NCI-H187 treated with DMSO at 0.1 percent for 48 hours (cell line): ENCODE data around the gene DLX3.

ENCODE experiments used
- DNase-seq: peaks from one replicate; lab custom pipeline; 2025; lab: John Stamatoyannopoulos, UW

The DLX3 gene

GRCh38 chr17:49972486-49973270, 22.3 kb downstream of the DLX3 start:
- DNase-seq, result no peak

- no peak for DNase-seq
These were observed 23.1 kb downstream of the DLX3 start for GRCh38 chr17:49971848-49972485.

- no peak for DNase-seq
These were observed 23.7 kb downstream of the DLX3 start for GRCh38 chr17:49971199-49971847.

GRCh38 chr17:49970498-49970897, 24.5 kb downstream of the DLX3 start:
- DNase-seq, result no peak

GRCh38 chr17:49969795-49970389, 25.1 kb downstream of the DLX3 start:
- no peak for DNase-seq

- DNase-seq, result no peak
These were observed 25.8 kb downstream of the DLX3 start, which contains the start of gene DLX4 for GRCh38 chr17:49969134-49969759. Gene DLX4, plus strand, starts transcription at chr17:49969190. Its CDS starts 279 bp downstream, at chr17:49969469.

- no peak for DNase-seq
These were observed 26.5 kb downstream of the DLX3 start for GRCh38 chr17:49968405-49969133.

- no peak for DNase-seq
These were observed 27.2 kb downstream of the DLX3 start for GRCh38 chr17:49967621-49968404.

- DNase-seq, result no peak
These were observed 27.8 kb downstream of the DLX3 start for GRCh38 chr17:49967205-49967604.

- no peak for DNase-seq
These were observed 28.3 kb downstream of the DLX3 start for GRCh38 chr17:49966767-49967166.

- DNase-seq, result no peak
These were observed 29.5 kb downstream of the DLX3 start for GRCh38 chr17:49965524-49965909.

- no peak for DNase-seq
These were observed 30.1 kb downstream of the DLX3 start for GRCh38 chr17:49964769-49965523.

- no peak for DNase-seq
These were observed 30.7 kb downstream of the DLX3 start for GRCh38 chr17:49964303-49964768.

GRCh38 chr17:49963626-49964302, 31.3 kb downstream of the DLX3 start:
- no peak for DNase-seq

- DNase-seq, result no peak
These were observed 31.8 kb downstream of the DLX3 start for GRCh38 chr17:49963309-49963625.

- DNase-seq, result no peak
These were observed 32.3 kb downstream of the DLX3 start for GRCh38 chr17:49962599-49963308.

GRCh38 chr17:49959183-49959935, 35.7 kb downstream of the DLX3 start:
- no peak for DNase-seq

GRCh38 chr17:49958723-49959122, 36.3 kb downstream of the DLX3 start:
- DNase-seq, result no peak
